Hepatocyte (in vitro differentiated cells): ENCODE results near the gene ZNF407. TPM values are rescaled to one million over a fixed set of nuclear protein-coding genes. Genes with fewer than 3 reads are reported as not detected.

ENCODE experiments used
- DNase-seq: peaks from one replicate; pipeline ENCODE4 v3.0.0-alpha.2; 2016; ENCODE audit warnings: low spot score
- H2AFZ ChIP-seq: fragments of 200-600 bp; sonication (generic); 2 replicates; pipeline ENCODE4 v1.6.0; 2016; ENCODE audit warnings: antibody characterized with exemption, mild to moderate bottlenecking
- H3K27ac ChIP-seq: fragments of 200-600 bp; sonication (generic); 2 replicates; pipeline ENCODE4 v1.5.1; 2016; ENCODE audit warnings: mild to moderate bottlenecking
- H3K27me3 ChIP-seq: fragments of 200-600 bp; sonication (generic); 2 replicates; pipeline ENCODE4 v1.6.1; 2016
- H3K36me3 ChIP-seq: fragments of 200-600 bp; sonication (generic); replicated peaks from 2 replicates; pipeline ENCODE4 v1.5.1; 2016; ENCODE audit warnings: low read depth; ENCODE audit not compliant: insufficient read depth
- H3K4me1 ChIP-seq: fragments of 200-600 bp; sonication (generic); 2 replicates; pipeline ENCODE4 v1.5.1; 2016; ENCODE audit warnings: mild to moderate bottlenecking, moderate library complexity; ENCODE audit not compliant: insufficient read depth
- H3K4me2 ChIP-seq: fragments of 200-600 bp; sonication (generic); 2 replicates; pipeline ENCODE4 v1.6.0; 2016
- H3K4me3 ChIP-seq: fragments of 200-600 bp; sonication (generic); 2 replicates; pipeline ENCODE4 v1.5.1; 2016; ENCODE audit warnings: mild to moderate bottlenecking
- H3K79me2 ChIP-seq: fragments of 200-600 bp; sonication (generic); 2 replicates; pipeline ENCODE4 v1.6.0; 2017; ENCODE audit warnings: mild to moderate bottlenecking
- H3K9me2 ChIP-seq: fragments of 200-600 bp; sonication (generic); replicated peaks from 2 replicates; pipeline ENCODE4 v1.6.0; 2017; ENCODE audit warnings: mild to moderate bottlenecking; ENCODE audit not compliant: insufficient read depth
- H3K9me3 ChIP-seq: fragments of 200-600 bp; sonication (generic); 2 replicates; pipeline ENCODE4 v1.5.1; 2016; ENCODE audit warnings: low read depth, mild to moderate bottlenecking
- H4K20me1 ChIP-seq: fragments of 200-600 bp; sonication (generic); 2 replicates; pipeline ENCODE4 v1.6.0; 2016; ENCODE audit warnings: mild to moderate bottlenecking; ENCODE audit not compliant: insufficient read depth, poor library complexity, severe bottlenecking
- CTCF ChIP-seq: fragments of 200-600 bp; sonication (generic); IDR thresholded peaks from 2 replicates; pipeline ENCODE4 v1.5.1; 2016; ENCODE audit warnings: antibody characterized with exemption, mild to moderate bottlenecking; ENCODE audit not compliant: poor library complexity
- EZH2 ChIP-seq: fragments of 200-600 bp; sonication (generic); IDR thresholded peaks from 2 replicates; pipeline ENCODE4 v1.6.1; 2016; ENCODE audit warnings: antibody characterized with exemption, mild to moderate bottlenecking, borderline replicate concordance
- EZH2phosphoT487 ChIP-seq: fragments of 200-600 bp; sonication (generic); IDR thresholded peaks from one replicate; pipeline ENCODE4 v1.6.1; 2018; ENCODE audit warnings: antibody characterized with exemption, mild to moderate bottlenecking, low read depth, moderate library complexity; ENCODE audit not compliant: unreplicated experiment, severe bottlenecking
- WGBS: methylation state at CpG from one replicate; pipeline ENCODE4 v1.1.6; 2016; ENCODE audit warnings: low lambda C conversion rate; ENCODE audit errors: missing lambda C conversion rate; 5-methylcytosine and 5-hydroxymethylcytosine counted together
- polyA plus RNA-seq: library from polyadenylated mRNA; unstranded; fragments of >200 nt; fragmentation: Nextera tagmentation; extraction: Ambion mirVana; gene quantifications from 2 replicates; pipeline ENCODE4 v1.2.1, GENCODE V29; 2016
- total RNA-seq: library from RNA; depleted of rRNA; stranded (reverse); fragments of >200 nt; gene quantifications from 2 replicates; pipeline ENCODE4 v1.2.3, GENCODE V29; 2014

The ZNF407 gene
- total and polyA plus RNA-seq, 2 experiments from 2014 or later, result 3.2 to 12.4 TPM

GRCh38 chr18:74836296-74837139 lies 238.8 kb downstream of the ZNF407 start:
- peak; percentile 35 for DNase-seq
- Histone ChIP-seq H3K27ac (no peak overlapping the region), H2AFZ (no peak overlapping the region), H3K9me3 (no peaks in the 10 kb centered on the region), H3K4me1 (peaks cover 4% of the 10 kb centered on the region), H3K36me3 (no peaks in the 10 kb centered on the region), H3K9me2 (no peaks in the 10 kb centered on the region), H3K4me2 (no peak overlapping the region), H3K27me3 (no peaks in the 10 kb centered on the region), H3K79me2 (no peaks in the 10 kb centered on the region), H3K4me3 (no peak overlapping the region), H4K20me1 (no peaks in the 10 kb centered on the region)
- no peak for TF ChIP-seq EZH2
- TF ChIP-seq CTCF, result no peak
- no peak for TF ChIP-seq EZH2phosphoT487
- 65% methylated on average over 8 of the region's 8 CpGs for WGBS

- H3K9me3 ChIP-seq, result no peaks in the 10 kb centered on the region
These were observed 243.0 kb downstream of the ZNF407 start for GRCh38 chr18:74840492-74841167.

GRCh38 chr18:74841248-74841647 lies 243.6 kb downstream of the ZNF407 start:
- Histone ChIP-seq H3K27ac (no peak overlapping the region), H4K20me1 (no peaks in the 10 kb centered on the region), H2AFZ (no peak overlapping the region), H3K4me3 (no peak overlapping the region), H3K4me2 (no peak overlapping the region), H3K9me2 (no peaks in the 10 kb centered on the region), H3K9me3 (no peaks in the 10 kb centered on the region), H3K79me2 (no peaks in the 10 kb centered on the region), H3K27me3 (no peaks in the 10 kb centered on the region), H3K36me3 (no peaks in the 10 kb centered on the region), H3K4me1 (no peaks in the 10 kb centered on the region)
- TF ChIP-seq CTCF (no peak), EZH2 (no peak), EZH2phosphoT487 (no peak)
- WGBS, result 88% methylated on average over 6 of the region's 6 CpGs
- no peak for DNase-seq

More at GRCh38 chr18:74840492-74841167, 243.0 kb downstream of the ZNF407 start:
- 93% methylated on average over 7 of the region's 7 CpGs for WGBS
- no peak for TF ChIP-seq CTCF
- TF ChIP-seq EZH2, result no peak
- TF ChIP-seq EZH2phosphoT487, result no peak
- Histone ChIP-seq H3K9me2 (no peaks in the 10 kb centered on the region), H3K27ac (no peak overlapping the region), H3K4me3 (no peak overlapping the region), H3K36me3 (no peaks in the 10 kb centered on the region), H3K27me3 (no peaks in the 10 kb centered on the region), H2AFZ (no peak overlapping the region), H4K20me1 (no peaks in the 10 kb centered on the region), H3K4me2 (no peak overlapping the region), H3K4me1 (no peaks in the 10 kb centered on the region), H3K79me2 (no peaks in the 10 kb centered on the region)
- no peak for DNase-seq
